ENCODE data around the gene GRIP2. TPM values are rescaled to one million over a fixed set of nuclear protein-coding genes. Genes with fewer than 3 reads are reported as not detected.

The GRIP2 gene
- total and polyA plus RNA-seq, 2 donors, result 0.91 to 6.9 TPM

- Histone ChIP-seq H3K36me3 (ENCODE audit: insufficient read depth) (no peaks in the 10 kb centered on the region), H3K27ac (ENCODE audit: low read depth) (no peak overlapping the region), H3K4me1 (ENCODE audit: insufficient read depth) (no peaks in the 10 kb centered on the region), H3K4me3 (ENCODE audit: low read depth, low read length) (no peak overlapping the region)
- DNase-seq (ENCODE audit: extremely low spot score), result no peak
- 83% methylated on average over 13 of the region's 13 CpGs for WGBS
Observed at GRCh38 chr3:14507305-14507741, 32.8 kb downstream of the GRIP2 start.

DNA sequence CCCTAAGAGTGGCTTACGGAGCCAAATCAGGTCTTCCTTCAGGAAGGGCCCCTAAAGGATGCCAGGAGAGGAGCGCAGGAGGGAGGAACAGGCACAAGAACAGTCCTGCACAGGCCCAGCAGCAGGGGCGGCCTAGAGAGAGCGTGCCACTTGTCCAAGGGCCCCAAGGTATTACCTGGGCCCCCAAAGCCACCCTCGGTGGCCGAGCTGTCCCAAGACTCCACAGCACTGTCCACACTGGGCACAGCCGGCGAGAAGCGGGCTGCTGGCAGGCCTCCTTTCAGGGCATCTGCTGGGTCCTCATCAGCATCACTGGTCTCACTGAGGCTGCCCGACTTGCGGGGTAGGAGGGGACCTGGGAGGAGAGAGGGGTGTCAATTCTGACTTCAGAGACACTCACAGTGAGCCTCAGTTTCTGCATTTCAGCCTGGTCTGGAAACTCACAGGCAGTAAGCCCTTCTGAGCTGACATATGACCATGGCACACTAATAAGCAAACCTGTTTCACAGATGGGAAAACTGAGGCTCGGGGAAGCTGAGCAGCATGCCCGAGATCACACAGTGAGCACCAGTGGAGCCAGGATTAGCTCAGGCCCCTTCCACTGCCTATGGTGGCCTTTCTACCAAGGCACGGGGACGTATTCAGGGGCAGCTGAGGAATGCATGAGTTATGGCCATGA lies 33.4 kb downstream of the GRIP2 start:
- H3K4me1 ChIP-seq (ENCODE audit: insufficient read depth), result no peaks in the 10 kb centered on the region
- no peak for DNase-seq (ENCODE audit: extremely low spot score)
- no peak overlapping the region for H3K27ac ChIP-seq (ENCODE audit: low read depth)
- WGBS, result 89% methylated on average over 15 of the region's 15 CpGs
- H3K4me3 ChIP-seq (ENCODE audit: low read depth, low read length), result no peak overlapping the region
- no peaks in the 10 kb centered on the region for H3K36me3 ChIP-seq (ENCODE audit: insufficient read depth)

- Histone ChIP-seq H3K4me3 (ENCODE audit: low read depth, low read length) (no peak overlapping the region), H3K4me1 (ENCODE audit: insufficient read depth) (no peaks in the 10 kb centered on the region), H3K36me3 (ENCODE audit: insufficient read depth) (no peaks in the 10 kb centered on the region), H3K27ac (ENCODE audit: low read depth) (no peak overlapping the region)
- 86% methylated on average over 16 of the region's 16 CpGs for WGBS
- DNase-seq (ENCODE audit: extremely low spot score), result no peak
Observed at GRCh38 chr3:14505803-14506500, 34.2 kb downstream of the GRIP2 start.

- Histone ChIP-seq H3K36me3 (ENCODE audit: insufficient read depth) (no peaks in the 10 kb centered on the region), H3K27ac (ENCODE audit: low read depth) (no peak overlapping the region), H3K4me1 (ENCODE audit: insufficient read depth) (no peaks in the 10 kb centered on the region), H3K4me3 (ENCODE audit: low read depth, low read length) (no peak overlapping the region)
- no peak for DNase-seq (ENCODE audit: extremely low spot score)
- WGBS, result 87% methylated on average over 22 of the region's 22 CpGs
Observed at GRCh38 chr3:14505001-14505802, 34.9 kb downstream of the GRIP2 start.

- 92% methylated on average over 20 of the region's 20 CpGs for WGBS
- Histone ChIP-seq H3K4me3 (ENCODE audit: low read depth, low read length) (no peak overlapping the region), H3K36me3 (ENCODE audit: insufficient read depth) (no peaks in the 10 kb centered on the region), H3K27ac (ENCODE audit: low read depth) (no peak overlapping the region), H3K4me1 (ENCODE audit: insufficient read depth) (no peaks in the 10 kb centered on the region)
- no peak for DNase-seq (ENCODE audit: extremely low spot score)
Observed at GRCh38 chr3:14503706-14504065, 36.5 kb downstream of the GRIP2 start.

GRCh38 chr3:14503033-14503705 lies 37.0 kb downstream of the GRIP2 start:
- 94% methylated on average over 12 of the region's 12 CpGs for WGBS
- Histone ChIP-seq H3K4me3 (ENCODE audit: low read depth, low read length) (no peak overlapping the region), H3K27ac (ENCODE audit: low read depth) (no peak overlapping the region), H3K36me3 (ENCODE audit: insufficient read depth) (no peaks in the 10 kb centered on the region), H3K4me1 (ENCODE audit: insufficient read depth) (no peaks in the 10 kb centered on the region)
- no peak for DNase-seq (ENCODE audit: extremely low spot score)

DNA sequence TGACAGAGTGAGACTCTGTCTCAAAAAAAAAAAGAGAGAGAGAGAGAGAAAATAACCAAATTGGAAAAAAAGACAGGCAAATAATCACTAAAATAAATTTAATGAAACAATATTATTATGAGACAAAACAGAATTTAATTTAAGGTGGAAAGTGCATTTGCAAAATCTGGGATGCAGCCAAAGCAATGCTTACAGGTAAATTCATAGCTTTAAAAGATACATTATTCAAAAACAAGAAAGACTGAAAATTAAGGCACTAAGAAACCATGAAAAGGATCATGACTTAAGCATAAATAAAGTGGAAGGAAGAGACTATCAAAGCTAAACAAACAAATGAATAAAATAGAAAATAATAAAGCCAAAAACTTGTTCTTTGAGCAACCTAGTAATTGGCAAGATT lies 37.7 kb downstream of the GRIP2 start:
- no peak overlapping the region for H3K27ac ChIP-seq (ENCODE audit: low read depth)

GRCh38 chr3:14497321-14497720 lies 42.8 kb downstream of the GRIP2 start:
- H3K4me3 ChIP-seq (ENCODE audit: low read depth, low read length), result no peak overlapping the region
- 65% methylated on average over 10 of the region's 10 CpGs for WGBS
- no peak for DNase-seq (ENCODE audit: extremely low spot score)
- H3K4me1 ChIP-seq (ENCODE audit: insufficient read depth), result no peaks in the 10 kb centered on the region
- no peak overlapping the region for H3K27ac ChIP-seq (ENCODE audit: low read depth)
- no peaks in the 10 kb centered on the region for H3K36me3 ChIP-seq (ENCODE audit: insufficient read depth)

More for the DNA sequence above, 37.7 kb downstream of the GRIP2 start:
- no peak overlapping the region for H3K4me3 ChIP-seq (ENCODE audit: low read depth, low read length)
- no peaks in the 10 kb centered on the region for H3K36me3 ChIP-seq (ENCODE audit: insufficient read depth)
- DNase-seq (ENCODE audit: extremely low spot score), result no peak
- H3K4me1 ChIP-seq (ENCODE audit: insufficient read depth), result no peaks in the 10 kb centered on the region

GRCh38 chr3:14496351-14496750 lies 43.8 kb downstream of the GRIP2 start:
- H3K27ac ChIP-seq (ENCODE audit: low read depth), result no peak overlapping the region
- no peaks in the 10 kb centered on the region for H3K36me3 ChIP-seq (ENCODE audit: insufficient read depth)
- no peak overlapping the region for H3K4me3 ChIP-seq (ENCODE audit: low read depth, low read length)
- 95% methylated on average over 9 of the region's 9 CpGs for WGBS
- no peaks in the 10 kb centered on the region for H3K4me1 ChIP-seq (ENCODE audit: insufficient read depth)
- DNase-seq (ENCODE audit: extremely low spot score), result no peak

DNA sequence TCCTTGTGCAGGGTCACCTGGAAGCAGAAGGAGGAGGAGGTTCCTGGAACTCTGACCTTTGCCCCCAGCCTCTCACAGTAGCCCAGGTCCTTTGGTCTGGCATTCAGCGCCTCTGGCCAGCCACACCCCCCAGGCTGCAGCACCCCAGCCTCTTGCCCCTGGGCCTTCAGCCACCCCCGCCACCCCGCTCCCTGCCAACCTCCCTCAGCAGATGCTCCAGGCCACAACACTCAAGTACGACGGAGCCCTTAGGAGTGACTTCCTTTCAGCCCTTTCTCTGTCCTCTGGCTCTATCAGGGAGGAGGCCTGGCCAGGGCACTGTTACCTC lies 45.2 kb downstream of the GRIP2 start:
- WGBS, result 87% methylated on average over 5 of the region's 5 CpGs
- Histone ChIP-seq H3K27ac (ENCODE audit: low read depth) (no peak overlapping the region), H3K36me3 (ENCODE audit: insufficient read depth) (no peaks in the 10 kb centered on the region), H3K4me3 (ENCODE audit: low read depth, low read length) (no peak overlapping the region), H3K4me1 (ENCODE audit: insufficient read depth) (no peaks in the 10 kb centered on the region)
- DNase-seq (ENCODE audit: extremely low spot score), result no peak

- no peak for DNase-seq (ENCODE audit: extremely low spot score)
- Histone ChIP-seq H3K4me3 (ENCODE audit: low read depth, low read length) (no peak overlapping the region), H3K27ac (ENCODE audit: low read depth) (no peak overlapping the region), H3K4me1 (ENCODE audit: insufficient read depth) (no peaks in the 10 kb centered on the region), H3K36me3 (ENCODE audit: insufficient read depth) (no peaks in the 10 kb centered on the region)
- 91% methylated on average over 17 of the region's 17 CpGs for WGBS
Observed at GRCh38 chr3:14494279-14494972, 45.7 kb downstream of the GRIP2 start.

- Histone ChIP-seq H3K4me1 (ENCODE audit: insufficient read depth) (no peaks in the 10 kb centered on the region), H3K27ac (ENCODE audit: low read depth) (no peak overlapping the region), H3K4me3 (ENCODE audit: low read depth, low read length) (no peak overlapping the region), H3K36me3 (ENCODE audit: insufficient read depth) (no peaks in the 10 kb centered on the region)
- WGBS, result 90% methylated on average over 31 of the region's 31 CpGs
- no peak for DNase-seq (ENCODE audit: extremely low spot score)
Observed at GRCh38 chr3:14492948-14493881, 46.9 kb downstream of the GRIP2 start.
